HG02938 (cell line): Measurements from ENCODE around the gene NANS.
A peak's percentile ranks its signal among the peaks of the same experiment; 100 is the strongest.
"Not testable (repeated sequence)": the region's sequence is repeated elsewhere in the genome, so short reads cannot be mapped to it uniquely, and the experiment has no call there.

Experiments used
- ATAC-seq: cut with Tn5 transposase; IDR thresholded peaks from one replicate; pipeline ENCODE4 v1.9.1; 2021; ENCODE audit warnings: mild to moderate bottlenecking, moderate library complexity; ENCODE audit not compliant: unreplicated experiment

Gene NANS

DNA sequence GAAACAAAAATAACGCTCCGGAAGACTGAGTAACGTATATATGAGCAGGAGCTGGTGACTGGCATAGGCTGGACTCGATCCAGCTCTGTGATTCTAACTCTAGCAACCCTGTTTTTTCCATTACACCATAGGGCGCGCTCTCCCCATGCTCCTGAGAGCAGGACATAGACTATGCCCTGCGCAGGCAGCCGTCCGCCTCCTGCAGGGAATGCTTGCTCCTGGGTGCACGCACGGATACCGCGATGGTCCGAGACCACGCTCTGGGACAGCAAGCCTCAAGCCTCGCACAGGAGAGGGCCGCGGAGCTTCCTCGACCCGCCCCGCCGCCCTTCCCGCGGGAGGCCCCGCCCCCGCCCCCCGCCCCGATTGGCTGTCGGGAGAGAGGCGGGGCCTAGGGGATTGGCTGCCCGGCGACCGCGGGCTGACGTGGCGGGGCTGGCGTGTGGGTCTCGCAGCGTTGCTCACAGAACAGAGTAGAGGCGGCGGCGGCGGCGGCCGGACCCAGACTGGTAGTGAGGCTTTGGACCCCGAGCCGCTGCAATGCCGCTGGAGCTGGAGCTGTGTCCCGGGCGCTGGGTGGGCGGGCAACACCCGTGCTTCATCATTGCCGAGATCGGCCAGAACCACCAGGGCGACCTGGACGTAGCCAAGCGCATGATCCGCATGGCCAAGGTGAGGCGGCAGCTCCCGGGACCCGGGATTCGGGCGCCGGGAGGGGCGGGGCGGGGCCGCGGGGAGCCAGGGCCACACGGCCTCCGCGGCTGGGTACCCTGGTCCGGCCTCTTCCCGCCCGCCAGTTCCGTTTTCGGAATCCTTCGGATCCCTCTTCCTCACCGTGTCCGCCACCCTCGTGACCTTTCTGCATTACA lies at the start of gene NANS:
TSS of gene NANS (plus strand) at position 464 of the 869 bp plus-strand sequence. CDS start at position 541, 77 bp downstream.
- ATAC-seq: peak; percentile 90

GRCh38 chr9:98007251-98007928 lies 49.1 kb upstream of the NANS start:
- ATAC-seq: no peak

DNA sequence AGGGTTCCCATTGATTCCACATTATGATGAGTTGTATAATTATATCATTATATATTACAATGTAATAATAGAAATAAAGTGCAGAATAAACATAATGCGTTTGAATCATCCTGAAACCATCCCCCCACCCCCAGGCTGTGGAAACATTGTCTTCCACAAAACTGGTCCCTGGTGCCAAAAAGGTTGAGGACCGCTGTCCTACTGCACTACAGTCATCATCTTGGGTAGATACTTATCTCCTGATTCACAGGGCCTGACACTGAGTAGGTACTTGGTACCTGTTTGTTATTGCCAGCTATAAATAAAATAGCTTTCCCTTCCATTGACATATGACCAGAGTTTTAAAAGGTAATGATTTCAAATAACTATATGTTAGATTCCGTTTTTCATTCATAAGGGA lies 47.8 kb upstream of the NANS start:
- ATAC-seq: no peak

- no peak for ATAC-seq
Observed at GRCh38 chr9:98009437-98009836, 47.1 kb upstream of the NANS start.

GRCh38 chr9:98009936-98010335 lies 46.6 kb upstream of the NANS start:
- no peak for ATAC-seq

DNA sequence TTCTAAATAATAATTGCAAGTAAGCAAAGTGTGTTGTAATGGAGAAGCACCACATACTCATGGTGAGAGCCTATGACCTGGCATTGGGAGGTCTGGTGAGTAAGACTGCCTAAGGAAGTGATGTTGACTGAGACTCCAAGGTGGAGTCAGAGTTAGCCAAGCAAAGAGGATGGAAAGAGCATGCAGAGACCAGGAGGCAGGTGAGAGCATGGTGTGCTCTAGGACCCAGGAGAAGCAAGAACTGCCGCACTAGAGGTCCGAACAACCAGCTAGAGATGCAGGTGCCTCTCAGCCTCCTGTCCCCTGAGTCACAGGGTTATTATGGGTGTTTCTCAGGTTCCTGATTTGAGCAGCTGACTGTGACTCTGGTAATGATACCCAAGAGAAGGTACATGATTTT lies 46.1 kb upstream of the NANS start:
- peak; percentile 67 for ATAC-seq

- ATAC-seq: no peak
Observed at GRCh38 chr9:98011122-98011521, 45.4 kb upstream of the NANS start.

DNA sequence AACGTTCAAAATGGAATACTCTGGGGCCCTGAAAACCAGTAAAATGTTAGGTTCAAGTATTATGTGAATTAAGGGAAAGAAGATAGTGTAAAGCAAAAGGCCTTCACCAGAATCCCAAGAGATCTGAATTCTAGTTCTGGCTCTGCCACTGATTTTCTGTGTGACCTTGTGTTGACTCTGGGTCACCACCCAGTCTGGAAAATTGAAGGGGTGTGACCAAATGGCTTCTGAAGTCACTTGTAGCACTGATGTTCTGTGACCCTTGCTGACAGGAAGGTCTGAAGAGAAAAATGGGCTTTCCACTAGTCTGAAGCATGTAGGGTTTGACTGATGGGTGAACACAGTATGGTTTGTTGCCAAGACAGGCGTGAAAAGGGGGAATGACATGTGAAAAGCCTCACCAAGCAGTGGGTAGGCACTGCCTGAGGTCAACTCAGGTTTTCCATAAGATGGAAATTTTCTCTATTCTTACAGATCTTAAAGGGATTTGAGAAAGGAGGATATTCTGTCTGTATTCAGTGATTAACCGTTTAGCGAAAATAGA lies 40.3 kb upstream of the NANS start:
- ATAC-seq: no peak

- no peak for ATAC-seq
Observed at GRCh38 chr9:98017306-98017705, 39.2 kb upstream of the NANS start.

GRCh38 chr9:98018347-98018746 lies 38.2 kb upstream of the NANS start:
- no peak for ATAC-seq

- no peak for ATAC-seq
Observed at GRCh38 chr9:98019098-98019497, 37.4 kb upstream of the NANS start.

DNA sequence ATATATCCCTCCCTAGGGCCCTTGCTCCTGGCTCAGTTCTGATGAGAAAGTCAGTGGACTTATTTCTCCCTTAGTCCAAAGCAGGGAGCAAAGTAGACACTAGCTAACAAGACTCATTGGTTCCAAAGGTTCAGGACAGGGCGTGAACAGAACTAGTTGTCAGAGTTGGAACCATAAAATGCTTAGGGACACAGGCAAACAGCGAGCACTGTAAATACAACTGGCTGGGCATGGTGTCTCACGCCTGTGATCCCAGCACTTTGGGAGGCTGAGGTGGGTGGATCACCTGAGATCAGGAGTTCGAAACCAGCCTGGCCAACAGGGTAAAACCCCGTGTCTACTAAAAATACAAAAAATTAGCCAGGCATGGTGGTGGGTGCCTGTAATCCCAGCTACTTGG lies 36.7 kb upstream of the NANS start:
- ATAC-seq: not testable (repeated sequence)

GRCh38 chr9:98020476-98021145 lies 35.9 kb upstream of the NANS start:
- no peak for ATAC-seq

DNA sequence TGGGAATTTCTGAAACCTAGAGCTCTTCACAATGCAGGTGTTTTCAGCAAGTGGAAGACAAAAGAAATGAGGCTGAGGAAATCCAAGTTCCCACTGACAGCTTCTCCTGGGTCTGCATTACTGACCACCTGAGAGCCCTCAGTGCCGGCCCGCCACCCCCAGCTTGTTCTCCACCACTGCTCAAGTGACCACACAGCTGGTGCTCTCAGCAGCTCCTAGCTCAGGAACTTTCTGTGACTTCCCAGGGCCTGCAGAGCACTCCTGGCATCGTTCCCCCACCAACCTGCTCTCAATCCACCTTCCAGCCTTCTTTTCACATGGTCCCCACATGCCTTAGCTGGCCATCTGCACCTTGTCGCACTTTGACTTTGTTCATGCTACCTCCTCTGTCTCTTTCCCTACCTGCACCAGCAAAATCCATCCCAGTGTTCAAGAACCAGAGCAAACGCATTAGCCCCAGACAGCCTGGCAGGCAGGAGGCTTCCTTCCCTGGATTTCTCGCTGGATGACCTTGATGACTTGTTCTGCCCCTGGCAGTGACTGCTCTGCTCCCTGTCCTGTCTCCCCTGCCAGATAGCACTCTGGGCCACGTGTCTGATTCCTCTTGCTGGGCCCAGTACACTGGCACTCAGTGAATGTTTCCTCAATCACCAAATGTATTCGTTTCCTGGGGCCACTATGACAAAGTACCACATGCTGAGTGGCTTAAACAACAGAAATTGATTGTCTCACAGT lies 35.1 kb upstream of the NANS start:
- no peak for ATAC-seq

DNA sequence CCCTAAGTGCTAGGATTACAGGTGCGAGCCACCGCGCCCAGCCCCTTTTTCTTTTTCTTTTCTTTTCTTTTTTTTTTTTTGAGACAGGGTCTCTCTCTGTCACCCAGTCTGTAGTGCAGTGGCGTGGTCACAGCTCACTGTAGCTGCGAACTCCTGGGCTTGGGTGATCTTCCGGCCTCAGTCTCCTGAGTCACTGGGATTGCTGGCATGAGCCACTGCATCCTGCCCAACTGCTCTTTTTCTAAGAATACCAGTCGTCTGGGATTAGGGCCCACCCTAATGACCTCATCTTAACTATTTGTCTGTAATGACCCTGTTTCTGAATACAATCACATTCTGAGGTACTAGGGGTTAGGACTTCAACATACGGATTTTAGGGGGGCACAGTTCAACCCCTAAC lies 34.1 kb upstream of the NANS start:
- ATAC-seq: no peak

DNA sequence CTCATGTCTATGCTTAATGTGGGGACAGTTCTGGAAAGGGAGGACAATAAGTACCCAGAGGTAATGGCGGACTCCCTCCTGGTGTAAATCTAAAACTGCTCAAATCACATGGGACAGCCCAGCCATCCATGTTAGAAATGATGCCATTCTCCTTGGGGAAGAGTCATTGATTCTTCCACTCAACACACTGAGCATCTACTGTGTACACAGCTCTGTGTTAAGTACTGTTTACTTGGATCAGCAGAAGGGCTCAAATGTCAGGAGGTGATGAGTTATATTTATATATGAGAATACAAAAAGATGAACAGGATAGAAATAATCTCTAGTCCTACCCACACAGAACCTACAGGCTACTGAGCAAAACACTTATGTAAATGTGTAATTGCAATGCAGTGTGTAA lies 31.8 kb upstream of the NANS start:
- no peak for ATAC-seq

- ATAC-seq: no peak
Observed at GRCh38 chr9:98031169-98031568, 25.4 kb upstream of the NANS start.

DNA sequence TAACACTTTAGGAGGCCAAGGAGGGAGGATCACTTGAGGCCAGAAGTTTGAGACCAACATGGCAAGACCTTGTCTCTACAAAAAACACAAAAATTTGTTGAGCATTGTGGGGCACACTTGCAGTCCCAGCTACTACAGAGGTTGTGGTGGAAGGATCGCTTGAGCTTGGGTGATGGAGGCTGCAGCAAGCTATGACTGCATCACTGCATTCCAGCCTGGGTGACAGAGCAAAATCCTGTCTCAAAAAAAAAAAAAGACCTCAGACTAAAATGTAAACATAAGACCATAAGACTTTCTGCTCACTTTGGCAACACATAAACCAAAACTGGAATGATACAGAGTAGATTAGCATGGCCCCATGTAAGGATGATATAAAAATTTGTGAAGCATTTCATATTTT lies 24.6 kb upstream of the NANS start:
- no peak for ATAC-seq

- peak; percentile 58 for ATAC-seq
Observed at GRCh38 chr9:98034593-98035546, 21.7 kb upstream of the NANS start.

DNA sequence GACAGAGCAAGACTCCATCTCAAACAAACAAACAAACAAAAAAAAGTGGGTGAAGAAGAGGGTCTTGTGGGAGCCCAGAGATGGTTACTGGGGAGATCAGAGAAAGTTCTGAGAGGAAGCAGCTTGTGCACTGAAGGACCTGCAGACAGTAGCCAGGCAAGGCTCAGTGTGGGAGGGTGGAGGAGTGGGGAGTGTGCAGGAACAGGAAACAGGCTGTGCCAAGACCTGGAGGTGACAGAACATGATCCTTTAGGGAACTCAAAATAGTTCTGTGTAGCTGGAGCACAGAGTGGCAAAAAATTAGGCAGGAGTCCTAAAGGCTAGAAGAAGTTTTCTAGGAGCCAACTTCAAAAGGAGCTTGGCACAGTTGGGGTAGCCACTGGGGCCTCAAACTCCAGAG lies 19.2 kb upstream of the NANS start:
- no peak for ATAC-seq
